Heart left ventricle (tissue), 13 donors: Measurements from ENCODE around the gene EXD1.

Experiments used
- CTCF ChIP-seq, 12 donors: fragments of 200-600 bp; sonication (generic) in 4 of 12; IDR thresholded peaks; one replicate each; pipeline versions ENCODE4 v1.5.0 to v1.8.0; 2018 to 2022; ENCODE audit warnings: antibody characterized with exemption in 12 of 12, mild to moderate bottlenecking in 5 of 12
- POLR2A ChIP-seq, 2 donors: fragments of 450-650 bp; IDR thresholded peaks; one replicate each; pipeline ENCODE4 v1.6.1; 2017; ENCODE audit warnings: antibody characterized with exemption in 2 of 2, mild to moderate bottlenecking in 2 of 2, moderate library complexity in 2 of 2
- donor health status: ischemic (EF 13 %, LVEDD 7.1; RV severe dilation, severe dysfunction).
- donor health status: DM: no; HTN: yes; CAD: no.
- donor health status: DM: no; HTN: no; CAD: no.
- donor health status: ischemic (EF 25% LVEDD 6.9; RV normal size, moderate dysfunction).
- donor health status: ischemic (EF 25% LVEDD 5.7; RV mildly dilated, moderate dysfunction).
- donor health status: ischemic (EF 35%, LVEDD 5.7; RV mildly dilated, moderate dysfunction).
- donor health status: nonischemic (EF 11% LVEDD 7.7; RV severe dilation, severe dysfunction).
- donor health status: DM: yes; HTN: yes; CAD: no.
- donor health status: PGD.
- donor health status: ischemic (EF 29% LVEDD 5.4; RV normal size, mild dysfunction).
- donor health status: nonischemic (EF 23%, LVEDD 6.1; RV moderate dilation, normal function).

GRCh38 chr15:41230650-41231421 is at the start of gene EXD1, which contains the start of gene CHP1:
- TF ChIP-seq CTCF (IDR thresholded peaks at IDR 0.05) (peak; percentile 88 to 99 (median 96)), POLR2A (IDR thresholded peaks at IDR 0.05) (peak in 1 of 2 donors; percentile 78)
